GM21515 (cell line): ENCODE data around the gene ALK.

Experiments
- ATAC-seq: cut with Tn5 transposase; IDR thresholded peaks from one replicate; pipeline ENCODE4 v1.9.1; 2021; ENCODE audit not compliant: unreplicated experiment

ALK gene

DNA sequence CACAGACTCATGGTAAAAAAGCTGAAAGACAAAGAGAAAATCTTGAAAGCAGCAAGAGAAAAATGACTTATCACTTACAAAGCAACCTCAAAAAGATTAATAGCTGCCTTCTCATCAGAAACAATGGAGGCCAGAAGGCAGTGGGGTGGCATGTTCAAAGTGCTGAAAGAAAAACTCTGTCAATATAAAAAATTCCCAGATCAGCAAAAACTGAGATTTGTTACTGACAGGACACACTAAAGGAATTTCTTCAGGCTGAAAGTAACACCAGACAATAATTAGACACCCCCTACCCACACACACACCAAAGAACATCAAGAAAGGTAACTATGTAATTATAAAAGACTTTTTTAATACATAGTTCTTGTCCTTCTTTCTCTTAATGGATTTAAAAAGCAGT, 495.0 kb downstream of the ALK start:
- ATAC-seq: no peak

DNA sequence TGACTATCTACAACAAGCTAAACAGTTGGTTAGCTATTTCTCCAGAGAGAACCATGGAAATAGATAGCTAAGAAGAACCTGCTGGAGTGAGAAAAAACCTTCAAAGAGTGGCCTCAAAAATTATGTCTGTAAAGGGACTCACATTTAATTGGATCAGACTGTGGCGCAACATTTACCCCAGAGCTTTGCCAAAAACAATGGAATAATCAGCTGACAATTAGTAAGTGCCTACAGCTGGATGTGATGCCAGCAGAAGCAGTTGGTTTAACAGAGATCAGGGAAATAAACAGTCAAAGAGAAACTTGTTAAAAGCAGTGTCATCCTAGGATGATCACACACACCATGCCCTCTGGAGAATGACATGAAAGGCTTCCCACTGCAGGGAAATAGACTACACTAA, 495.5 kb downstream of the ALK start:
- no peak for ATAC-seq

DNA sequence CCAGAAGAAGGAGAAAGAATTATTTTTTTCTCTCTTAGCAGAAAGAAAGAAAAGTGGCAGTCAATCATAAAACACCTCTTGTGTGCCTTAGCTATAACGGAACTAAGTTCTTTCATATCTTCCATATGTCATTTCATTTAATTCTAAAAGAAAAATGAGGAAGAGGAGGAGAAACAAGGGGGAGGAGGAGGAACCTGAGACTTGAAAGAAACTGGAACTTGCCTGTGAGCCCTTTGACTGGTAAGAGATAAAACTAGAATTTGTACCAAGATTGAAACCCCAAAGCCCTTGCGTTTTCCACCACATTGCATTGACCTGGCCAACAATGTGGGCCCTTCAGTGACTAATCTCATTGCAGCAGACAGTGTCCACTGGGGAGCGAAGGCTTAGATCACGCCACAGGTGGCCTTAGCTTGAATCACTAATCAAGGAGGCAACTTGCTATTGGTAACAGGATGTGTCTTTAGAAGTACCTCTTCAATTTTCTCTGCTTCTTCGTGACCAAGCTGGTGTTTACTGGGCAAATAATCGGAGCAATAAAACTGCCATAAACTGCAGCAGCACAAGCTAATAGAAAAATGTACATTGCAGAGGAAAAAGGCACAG, 498.2 kb downstream of the ALK start:
- ATAC-seq: no peak

DNA sequence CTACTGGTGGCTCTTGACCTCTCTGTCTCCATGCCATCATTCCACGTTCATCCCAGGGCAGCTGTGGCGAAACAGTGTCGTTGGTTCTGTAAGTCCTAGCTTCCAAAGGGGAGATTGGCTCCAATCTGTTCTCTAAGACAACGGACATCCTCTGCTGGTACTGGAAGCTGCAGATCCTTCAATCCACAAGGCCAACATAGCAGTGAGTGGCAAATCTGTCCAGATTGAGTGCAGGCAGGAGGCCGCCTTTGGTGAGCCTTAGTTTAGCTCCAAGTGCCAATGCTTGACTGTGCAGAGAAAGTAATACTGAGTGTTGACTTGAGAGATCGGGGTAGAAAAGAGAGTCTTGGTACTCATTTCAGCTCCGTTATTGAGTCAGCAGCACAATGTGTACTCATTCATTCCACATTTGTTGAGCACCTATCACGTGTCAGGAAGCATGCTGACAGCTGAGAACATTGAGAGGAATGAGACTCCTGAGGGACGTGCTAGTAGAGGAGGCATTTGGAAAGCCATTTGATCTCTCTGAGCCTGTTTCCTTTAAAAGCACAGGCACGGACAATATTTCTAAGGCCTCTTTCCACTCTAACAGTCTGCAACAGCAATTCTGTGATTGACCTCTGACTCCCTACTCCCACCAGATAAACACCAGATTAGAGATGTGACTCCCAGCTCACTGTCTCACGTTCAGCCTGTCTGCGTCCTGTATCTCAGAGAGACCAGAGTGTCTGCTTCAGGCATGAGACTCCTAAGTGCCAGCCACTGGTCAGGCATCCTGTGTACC, 500.2 kb downstream of the ALK start:
- no peak for ATAC-seq

DNA sequence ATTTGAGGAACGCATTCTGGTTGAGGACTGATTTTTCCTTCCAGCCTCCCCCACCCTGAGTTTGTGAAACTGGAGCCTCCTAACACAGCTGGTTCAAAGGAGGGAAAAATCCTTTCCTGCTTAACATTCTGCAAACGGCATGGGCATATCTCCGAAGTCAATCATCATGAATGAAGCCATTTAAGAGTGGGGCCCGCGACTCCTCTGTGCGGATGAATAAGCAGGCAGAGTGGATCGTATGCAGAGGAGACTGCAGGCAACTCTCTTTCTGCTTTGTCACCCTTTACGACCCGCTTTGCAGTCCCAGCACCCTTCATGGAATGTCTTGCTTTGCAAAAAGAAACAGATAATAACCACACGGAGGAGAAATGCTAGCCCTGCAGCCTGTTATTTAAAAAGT, 500.9 kb downstream of the ALK start:
- ATAC-seq: no peak

DNA sequence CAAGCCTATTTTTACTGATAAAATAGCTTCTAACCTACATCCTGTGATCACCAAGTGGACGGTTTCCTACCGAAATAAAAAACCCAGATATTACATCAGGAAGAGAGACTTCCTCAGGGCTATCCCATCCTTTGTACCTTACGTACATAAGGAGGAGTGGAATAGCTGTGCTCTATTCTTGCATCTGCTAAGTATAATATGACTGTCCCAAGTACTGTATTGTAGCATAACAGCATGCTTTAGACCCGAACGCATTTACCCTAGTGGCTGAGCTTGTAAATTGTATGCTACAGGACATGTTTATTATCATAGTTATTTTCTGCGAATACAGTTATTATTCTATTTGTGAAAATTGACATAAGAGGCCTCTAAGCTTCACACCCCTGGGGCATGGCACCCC, 503.8 kb downstream of the ALK start:
- ATAC-seq: no peak

DNA sequence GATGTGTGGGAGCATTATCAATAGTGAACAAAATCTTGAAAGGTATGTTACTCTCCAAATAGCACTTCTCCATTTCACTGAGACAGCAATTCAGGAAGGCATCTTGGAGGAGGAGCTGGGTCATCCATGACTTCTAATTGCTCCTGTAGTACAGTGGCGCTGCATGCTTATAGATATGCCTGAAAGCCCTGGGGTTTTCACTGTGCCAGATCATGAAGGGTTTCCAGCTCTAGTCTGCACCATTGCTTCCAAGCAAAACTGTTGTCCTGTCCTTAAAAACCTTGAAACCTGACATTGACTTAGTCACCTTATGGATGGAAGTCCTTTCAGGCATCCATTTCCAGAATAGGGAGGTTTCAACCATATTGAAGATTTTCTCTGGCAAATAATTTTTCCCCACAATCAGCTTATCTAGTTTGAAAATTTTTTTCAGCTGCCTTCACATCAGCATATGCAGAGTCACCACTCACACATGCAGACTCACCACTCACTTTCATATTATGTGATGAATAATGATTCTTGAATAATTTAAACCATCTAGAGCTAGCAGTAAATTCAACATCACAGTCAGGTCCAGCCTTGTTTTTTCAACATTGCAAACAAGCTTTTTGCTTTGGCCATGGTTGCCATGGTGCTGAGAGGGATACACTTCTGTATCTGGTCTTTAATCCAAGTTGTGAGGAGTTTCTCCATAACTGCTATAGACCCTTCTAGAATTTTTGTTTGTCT, 509.0 kb downstream of the ALK start:
- ATAC-seq: no peak

DNA sequence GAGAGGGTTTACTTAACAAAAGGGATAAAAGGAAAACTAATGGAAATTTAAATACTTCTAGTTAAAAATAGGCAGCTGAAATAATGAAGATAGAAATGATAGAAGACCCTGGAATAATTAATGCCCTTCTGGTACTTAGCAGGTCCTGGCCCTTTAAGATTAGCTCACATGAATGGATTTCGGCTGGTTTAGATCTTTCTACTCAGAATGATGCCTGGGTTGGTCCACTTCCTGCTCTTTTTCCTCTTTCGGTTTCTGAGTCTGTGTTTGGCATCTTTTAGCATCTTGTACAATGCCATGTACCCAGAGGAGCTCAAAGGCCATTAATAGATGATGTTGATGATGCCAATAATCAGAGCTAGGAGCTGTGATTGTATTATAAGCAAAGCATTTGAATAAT, 515.7 kb downstream of the ALK start:
- ATAC-seq: no peak

DNA sequence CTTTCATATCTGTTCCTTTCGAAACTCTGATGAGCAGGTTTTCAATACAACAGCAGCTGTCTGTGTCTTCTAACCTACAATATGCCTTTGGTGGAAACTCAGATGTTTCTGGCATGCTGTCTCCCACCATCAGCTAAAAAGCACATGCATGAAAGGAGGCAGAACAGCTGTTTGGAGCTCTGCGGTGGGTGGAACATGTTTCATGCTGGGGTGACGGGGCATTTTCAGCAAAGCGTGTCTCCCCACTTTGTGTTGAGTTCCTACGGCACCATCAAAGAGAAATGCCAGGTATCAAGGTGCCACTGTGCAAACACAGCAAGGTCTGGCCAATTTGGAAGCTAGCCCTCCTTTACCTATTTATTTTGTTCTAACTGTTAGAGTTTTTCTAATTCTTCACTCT, 516.1 kb downstream of the ALK start:
- ATAC-seq: no peak

DNA sequence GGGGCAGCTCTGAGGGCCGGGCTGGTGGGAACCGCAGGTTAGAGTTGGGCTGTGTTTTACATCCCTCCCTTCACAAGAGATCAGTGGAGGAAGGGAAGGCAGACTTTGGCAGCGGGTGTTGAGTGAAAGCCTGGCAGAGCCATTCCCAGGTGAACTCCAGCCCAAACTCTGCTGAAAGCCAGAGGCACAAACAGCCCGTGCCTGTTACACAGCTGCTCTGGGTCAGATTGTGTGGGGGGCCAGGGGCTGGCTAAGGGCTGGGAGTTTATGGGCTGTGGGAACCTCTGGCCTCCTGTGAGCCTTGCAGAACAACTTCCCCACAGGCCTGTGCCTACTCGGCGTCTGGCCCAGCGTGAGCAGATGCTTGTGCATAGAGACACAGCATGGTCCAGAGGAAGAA, 519.4 kb downstream of the ALK start:
- ATAC-seq: no peak

DNA sequence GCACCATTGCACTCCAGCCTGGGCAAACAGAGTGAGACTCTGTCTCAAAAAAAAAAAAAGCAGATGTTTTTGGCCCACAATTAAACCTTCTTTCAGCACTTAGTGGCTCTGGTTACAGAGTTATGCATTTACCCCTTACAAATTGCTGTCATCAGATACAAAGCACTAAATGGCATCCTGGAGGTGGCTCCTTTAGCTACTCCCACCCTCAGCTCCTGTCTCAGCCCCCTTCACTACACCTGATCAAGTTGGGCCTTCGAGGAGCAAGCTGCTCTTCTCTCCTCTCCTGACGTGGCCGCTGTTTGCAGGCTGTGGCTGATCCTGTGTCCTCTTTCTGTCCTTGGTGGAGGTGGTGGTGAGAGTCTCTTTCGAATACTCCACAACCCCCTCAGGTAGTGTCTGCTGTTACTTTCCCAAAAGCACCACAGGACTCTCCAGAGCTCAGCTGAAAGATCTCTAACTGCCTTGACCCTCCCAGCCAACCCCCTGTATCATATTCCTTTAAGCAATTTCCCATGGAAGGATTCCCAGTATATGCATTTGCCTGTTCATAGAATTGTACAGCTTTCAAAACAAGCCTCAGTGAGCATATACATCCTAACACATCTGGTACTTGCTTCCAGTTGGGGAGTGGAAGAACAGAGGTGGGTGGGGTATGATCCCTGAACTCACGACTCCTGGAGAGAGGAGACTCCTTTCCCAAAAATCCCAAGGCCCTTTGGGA, 520.3 kb downstream of the ALK start:
- ATAC-seq: no peak

DNA sequence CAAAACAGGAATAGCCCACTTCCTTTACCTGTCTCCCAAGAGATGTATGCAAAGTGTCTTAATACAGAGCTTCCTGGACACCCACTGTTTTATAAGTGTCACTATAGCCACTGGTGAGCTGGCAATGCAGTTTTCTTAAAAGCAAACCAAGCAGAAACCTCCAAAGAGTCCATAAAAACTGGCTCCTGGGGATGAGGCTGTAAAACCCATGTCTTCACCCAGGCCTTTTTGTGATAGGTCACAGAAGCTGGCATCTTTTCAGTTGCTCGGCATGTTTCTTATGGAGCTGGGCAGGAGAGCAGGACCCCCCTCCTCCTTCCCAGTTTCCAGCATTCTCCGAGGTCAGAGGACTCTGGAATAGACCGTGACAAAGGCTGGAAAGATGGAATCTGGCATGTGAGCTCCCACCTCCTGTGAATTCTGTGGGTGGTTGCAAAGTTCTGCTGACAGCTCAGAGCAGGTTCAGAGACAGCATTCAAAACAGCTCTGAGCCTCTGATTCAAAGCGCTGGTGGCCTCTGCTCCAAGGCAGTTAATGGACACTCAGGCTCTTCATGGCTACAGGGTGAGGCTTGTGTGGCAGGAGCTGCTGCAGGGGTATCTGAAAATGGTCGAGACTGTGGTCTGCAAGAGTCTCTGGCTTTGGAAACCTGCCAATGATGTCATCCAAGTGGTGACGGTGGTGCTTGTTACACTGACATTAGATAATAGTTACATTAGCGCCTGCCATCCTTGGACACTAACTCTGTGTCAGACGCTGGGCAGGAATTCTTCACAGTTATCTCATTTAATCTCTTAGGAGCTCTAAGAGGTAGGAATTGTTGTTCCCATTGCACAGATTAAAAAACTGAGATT, 522.8 kb downstream of the ALK start:
- no peak for ATAC-seq

DNA sequence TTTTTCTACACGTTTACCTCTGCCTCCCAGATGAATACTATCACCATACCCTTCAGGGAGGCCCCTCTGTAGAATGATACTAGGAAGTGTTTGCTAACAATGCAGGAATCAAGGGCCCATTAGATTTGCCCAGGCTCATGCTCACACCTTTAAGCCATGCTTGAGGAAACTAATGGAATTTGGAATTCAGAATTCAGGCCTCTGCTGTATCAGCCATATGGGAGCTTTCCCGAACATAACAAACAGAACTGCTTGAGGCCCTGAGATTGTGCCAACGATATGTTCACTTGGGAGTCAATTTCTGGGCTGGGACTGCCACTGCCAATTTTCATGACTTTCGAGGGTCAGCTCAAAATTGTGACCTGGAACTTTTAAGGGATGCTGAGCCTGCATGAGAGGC, 523.7 kb downstream of the ALK start:
- ATAC-seq: no peak

DNA sequence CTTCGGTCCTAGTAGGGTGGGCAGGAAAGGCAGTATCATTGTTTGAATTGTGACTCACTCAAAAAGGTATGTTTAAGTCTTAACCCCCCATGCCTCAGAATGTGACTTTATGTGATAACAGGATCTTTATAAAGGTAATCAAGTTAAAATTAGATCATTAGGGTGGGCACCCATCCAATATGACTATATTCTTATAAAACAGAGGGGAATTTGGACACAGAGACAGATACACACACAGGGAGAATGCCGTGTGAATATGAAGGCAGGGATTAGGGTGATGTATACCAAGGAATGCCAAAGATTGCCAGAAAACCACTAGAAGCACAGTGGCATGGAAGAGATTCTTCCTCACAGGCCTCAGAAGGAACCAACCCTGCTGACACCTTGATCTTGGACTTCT, 524.3 kb downstream of the ALK start:
- no peak for ATAC-seq

DNA sequence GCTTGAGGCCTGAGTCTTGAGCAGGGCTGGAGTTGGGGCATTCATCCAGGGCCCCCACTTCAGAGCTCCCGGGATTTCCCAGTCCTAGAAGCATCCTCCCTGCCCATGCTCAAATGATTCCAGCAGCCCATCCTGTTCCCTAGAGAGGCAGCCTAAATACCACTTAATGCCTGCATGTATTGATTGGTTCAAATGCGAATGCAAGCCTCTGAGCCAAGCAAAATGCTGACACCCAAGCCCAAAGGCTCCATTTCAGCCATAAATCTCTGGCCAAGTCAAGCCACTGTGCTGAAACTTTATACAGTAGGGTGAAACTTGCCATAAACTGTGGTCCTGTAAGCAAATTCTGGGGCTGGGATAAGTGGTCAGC, 526.4 kb downstream of the ALK start:
- no peak for ATAC-seq

DNA sequence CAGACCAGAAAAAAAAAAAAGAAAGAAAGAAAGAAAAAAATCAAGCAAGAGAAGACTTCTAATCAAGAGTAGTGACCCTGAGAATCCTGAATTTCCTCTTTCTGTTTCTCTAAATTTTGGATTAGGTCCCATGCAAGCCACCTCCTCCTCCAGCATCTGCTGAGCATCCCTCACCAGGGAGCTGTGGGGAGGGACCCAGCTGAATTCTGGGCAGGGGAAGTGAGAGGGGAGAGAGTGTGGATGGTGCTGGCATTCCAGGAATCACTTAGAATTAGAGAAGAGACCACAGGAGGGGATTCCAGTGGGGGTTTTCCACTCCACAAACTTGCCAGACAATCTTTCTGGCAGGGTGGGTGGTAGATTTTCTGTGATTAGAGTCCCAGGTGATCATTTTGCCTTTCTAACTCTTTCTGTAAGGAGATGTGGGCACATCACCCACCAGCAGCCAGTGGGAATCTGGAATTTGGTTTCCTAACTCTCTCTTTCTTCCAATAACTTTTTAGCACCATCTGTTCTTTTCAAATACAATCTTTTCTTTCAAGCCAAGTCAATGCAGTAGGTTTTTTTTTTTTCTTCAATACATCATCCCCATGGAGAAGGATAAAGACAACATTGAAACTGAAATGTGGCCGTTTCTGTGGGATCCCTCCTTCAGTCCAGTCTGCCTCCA, 526.9 kb downstream of the ALK start:
- ATAC-seq: no peak

DNA sequence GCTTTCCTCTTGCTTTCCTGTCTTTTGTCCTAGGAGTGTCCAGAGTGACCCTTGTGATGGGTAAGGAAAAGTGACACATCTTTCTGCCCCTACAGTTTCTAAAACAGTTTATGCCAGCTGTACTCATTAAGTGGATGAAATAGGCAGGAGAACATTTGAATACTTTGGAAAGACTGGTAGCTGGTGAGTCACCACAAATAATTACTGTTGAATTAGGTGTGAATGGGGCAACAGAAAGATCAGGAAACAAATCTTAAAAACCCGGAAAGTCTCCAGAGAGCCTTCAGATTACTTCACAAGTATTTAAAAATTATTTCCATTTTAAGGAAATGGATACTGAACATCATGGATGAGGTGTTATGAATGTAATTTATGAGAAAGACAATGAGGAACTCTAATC, 527.7 kb downstream of the ALK start:
- ATAC-seq: no peak

DNA sequence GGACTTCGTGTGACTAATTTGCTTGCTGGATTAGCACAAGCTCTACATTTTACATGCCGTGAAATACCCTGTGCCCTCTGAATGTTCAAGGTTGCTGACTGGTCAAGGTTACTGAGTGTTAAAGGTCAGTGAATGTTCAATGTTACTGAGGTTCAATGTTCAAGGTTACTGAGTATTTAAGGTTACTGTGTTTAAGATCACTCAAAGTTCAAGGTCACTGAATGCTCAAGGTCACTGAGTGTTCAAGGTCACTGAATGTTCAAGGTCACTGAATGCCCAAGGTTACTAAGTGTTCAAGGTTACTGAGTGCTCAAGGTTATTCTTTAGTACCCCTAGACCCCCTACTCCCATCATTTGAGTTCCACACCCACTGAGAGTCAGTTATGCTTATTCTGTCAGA, 528.6 kb downstream of the ALK start:
- no peak for ATAC-seq

DNA sequence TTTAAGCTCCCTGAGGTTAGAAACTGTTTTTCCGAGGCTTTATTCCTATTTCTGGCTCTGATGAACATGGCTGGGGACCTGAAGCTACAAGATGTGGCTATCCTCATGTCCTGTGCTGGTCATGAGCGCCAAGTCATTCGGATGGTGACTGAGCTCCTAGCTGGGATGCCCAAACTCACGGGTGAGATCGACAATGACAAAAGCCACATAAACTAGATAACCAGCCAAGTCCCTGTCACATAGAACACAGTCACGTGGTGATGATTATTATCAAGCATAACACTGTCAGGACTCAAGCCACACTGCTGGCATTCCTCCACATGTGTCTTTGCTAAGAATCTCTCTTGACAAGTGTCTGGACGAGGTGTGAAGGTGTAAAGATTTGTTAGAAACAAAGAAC, 531.2 kb downstream of the ALK start:
- ATAC-seq: no peak

DNA sequence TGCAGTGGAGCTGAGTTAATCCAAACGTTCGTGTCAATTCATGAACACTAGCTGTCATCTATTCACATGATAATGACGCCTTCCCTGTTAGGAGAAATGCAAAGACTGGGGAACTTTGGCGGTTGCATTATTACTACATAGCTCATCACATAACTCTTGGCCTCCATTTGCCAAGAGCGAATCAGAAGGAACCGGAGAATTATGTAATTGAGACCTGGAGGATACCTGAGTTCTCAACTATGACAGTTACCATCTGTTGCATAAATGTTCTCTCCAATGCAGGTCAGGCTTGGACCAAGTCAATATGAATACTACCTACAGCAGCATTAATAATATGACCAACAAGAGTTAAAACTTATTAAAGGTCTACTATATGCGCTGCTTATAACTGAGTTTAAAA, 531.7 kb downstream of the ALK start:
- no peak for ATAC-seq
